Stimulated activated CD8-positive, alpha-beta memory T cell treated with anti-CD3 and anti-CD28 coated beads, Interleukin-2, amount 100 ng/mL, for 48 hours (primary cell): Measurements from ENCODE around the gene POU6F1.
"Not testable (repeated sequence)": the region's sequence is repeated elsewhere in the genome, so short reads cannot be mapped to it uniquely, and the experiment has no call there.

ENCODE experiments used
- DNase-seq, 2 donors: peaks; one replicate each; pipeline ENCODE4 v3.0.0-alpha.2; 2020; ENCODE audit warnings: low read depth in 2 of 2

POU6F1 gene

DNA sequence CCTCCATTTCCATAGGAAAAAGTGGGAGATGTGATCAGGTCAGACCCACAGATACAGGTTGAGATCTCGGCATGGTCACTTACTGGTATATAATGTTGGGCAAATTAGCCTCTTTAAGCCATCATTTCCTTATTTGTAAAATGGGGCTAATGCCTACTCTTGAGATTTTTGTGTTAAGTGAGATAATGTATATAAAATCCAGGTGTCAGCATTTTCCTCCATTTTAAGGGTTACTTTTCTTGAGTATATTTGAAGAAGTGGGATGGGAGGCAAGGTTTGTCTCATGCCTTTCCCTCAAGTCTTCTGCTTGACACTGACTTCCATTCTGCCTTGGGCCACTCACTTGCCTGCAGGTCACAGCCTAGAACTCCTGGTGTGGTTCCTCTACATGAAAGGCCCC, 10.1 kb upstream of the POU6F1 start:
- no peak for DNase-seq

DNA sequence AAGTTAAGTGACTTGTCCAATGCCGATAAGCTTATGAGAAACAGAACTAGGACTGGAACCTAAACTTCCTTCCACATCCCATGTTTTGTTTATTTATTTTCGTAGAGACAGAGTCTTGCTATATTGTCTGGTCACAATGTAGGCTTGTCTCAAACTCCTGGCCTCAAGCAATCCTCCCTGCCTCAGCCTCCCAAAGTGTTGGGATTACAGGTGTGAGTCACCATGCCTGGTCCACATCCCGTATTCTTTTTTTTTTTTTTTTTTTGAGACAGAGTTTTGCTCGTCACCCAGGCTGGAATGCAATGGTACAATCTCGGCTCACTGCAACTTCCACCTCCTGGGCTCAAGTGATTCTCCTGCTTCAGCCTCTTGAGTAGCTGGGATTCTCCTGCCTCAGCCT, 9.2 kb upstream of the POU6F1 start:
- DNase-seq, result not testable (repeated sequence)

- DNase-seq, result no peak
Measured at GRCh38 chr12:51225771-51226170, 7.9 kb upstream of the POU6F1 start.

GRCh38 chr12:51225234-51225633, 7.4 kb upstream of the POU6F1 start:
- DNase-seq, result no peak

GRCh38 chr12:51224625-51225024, 6.8 kb upstream of the POU6F1 start:
- no peak for DNase-seq

GRCh38 chr12:51222461-51222860, 4.6 kb upstream of the POU6F1 start:
- DNase-seq, result no peak

- not testable (repeated sequence) for DNase-seq
Measured at GRCh38 chr12:51219857-51220256, 2.0 kb upstream of the POU6F1 start.

GRCh38 chr12:51219322-51219721, 1.5 kb upstream of the POU6F1 start:
- no peak for DNase-seq

- no peak for DNase-seq
Measured at GRCh38 chr12:51218607-51219161, 822 bp upstream of the POU6F1 start.

GRCh38 chr12:51217133-51217967, 512 bp downstream of the POU6F1 start:
- peak in 1 of 2 donors; percentile 29 for DNase-seq

GRCh38 chr12:51216642-51217041, 1.2 kb downstream of the POU6F1 start:
- DNase-seq, result no peak

DNA sequence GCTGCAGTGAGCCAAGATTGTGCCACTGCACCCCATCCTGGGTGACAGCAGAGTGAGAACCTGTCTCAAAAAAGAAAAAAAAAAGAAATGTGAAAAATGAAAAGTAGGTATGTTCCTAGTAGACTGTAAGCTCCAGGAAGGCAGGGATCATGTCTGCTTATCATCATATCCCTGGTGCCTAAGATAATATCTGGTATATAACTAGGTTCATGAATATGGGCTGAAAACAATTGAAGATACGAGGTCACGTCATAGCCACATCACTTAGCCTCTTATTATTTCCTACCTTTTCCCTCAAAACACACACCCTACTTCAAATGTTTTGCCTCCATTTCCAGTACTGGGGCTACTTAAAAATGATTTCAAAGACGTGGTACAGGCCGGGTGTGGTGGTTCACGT, 3.0 kb downstream of the POU6F1 start:
- DNase-seq, result no peak

- no peak for DNase-seq
Measured at GRCh38 chr12:51210690-51211395, 7.0 kb downstream of the POU6F1 start.

DNA sequence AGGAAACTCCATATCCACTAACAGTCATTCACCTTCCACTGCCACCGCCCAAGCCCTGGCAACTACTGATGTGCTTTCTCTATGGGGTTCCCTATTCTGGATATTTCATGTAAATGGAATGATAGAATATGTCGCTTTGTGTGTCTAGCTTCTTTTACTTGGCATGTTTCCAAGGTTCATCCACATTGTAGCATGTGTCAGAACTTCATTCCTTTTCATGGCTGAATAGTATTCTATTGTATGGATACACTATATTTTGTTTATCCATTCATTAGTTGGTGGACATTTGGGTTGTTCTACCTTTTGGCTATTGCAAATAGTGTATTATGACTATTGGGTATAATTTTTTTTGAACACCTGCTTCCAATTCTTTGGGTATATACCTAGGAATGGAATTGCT, 8.6 kb downstream of the POU6F1 start:
- no peak for DNase-seq

GRCh38 chr12:51208016-51208660, 9.7 kb downstream of the POU6F1 start:
- no peak for DNase-seq

GRCh38 chr12:51205350-51205749, 12.5 kb downstream of the POU6F1 start:
- no peak for DNase-seq

GRCh38 chr12:51202718-51203117, 15.1 kb downstream of the POU6F1 start:
- no peak for DNase-seq

GRCh38 chr12:51200806-51201205, 17.1 kb downstream of the POU6F1 start:
- DNase-seq, result no peak

DNA sequence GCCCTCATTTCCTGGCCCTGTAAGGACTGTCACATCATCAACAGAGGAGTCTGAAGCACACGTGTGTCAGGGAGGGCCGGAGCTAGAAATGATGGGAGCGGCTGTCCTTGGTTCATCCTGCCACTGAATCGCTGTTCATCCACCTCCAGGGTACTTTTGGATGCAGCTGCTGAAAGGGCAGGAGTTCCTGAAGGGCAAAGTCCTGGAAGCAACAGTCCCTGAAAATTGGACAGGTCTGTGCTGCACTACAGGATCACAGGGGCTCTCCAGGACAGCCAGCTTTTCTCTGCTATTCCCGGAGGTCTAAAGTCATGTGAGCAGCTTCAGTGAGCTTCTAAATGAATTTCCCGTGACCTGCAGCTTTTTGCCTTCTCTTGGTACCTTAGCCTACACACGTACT, 17.7 kb downstream of the POU6F1 start:
- no peak for DNase-seq

GRCh38 chr12:51199366-51199945, 18.4 kb downstream of the POU6F1 start:
- no peak for DNase-seq

GRCh38 chr12:51198568-51199365, 19.1 kb downstream of the POU6F1 start:
- DNase-seq, result no peak
